ENCODE measurements around the gene APOC4.

The APOC4 gene

DNA sequence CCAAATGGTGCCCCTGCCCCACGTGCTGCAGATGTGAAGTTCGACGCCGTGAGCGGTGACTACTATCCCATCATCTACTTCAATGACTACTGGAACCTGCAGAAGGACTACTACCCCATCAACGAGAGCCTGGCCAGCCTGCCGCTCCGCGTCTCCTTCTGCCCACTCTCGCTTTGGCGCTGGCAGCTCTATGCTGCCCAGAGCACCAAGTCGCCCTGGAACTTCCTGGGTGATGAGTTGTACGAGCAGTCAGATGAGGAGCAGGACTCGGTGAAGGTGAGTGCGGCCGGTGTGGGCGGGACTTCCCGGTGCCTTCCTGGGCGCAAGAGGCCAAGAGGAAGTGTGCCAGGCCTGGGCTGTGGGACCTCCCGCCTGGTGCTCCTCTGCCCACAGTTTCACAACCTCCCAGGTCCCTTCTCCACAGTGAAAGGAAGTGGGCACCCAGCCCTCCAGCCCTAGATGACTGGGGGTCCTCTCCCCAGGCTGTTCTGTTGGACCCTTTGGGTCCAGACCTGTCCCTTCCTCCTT lies 45.2 kb downstream of the APOC4 start:
- TF ChIP-seq POLR2A (IDR thresholded peaks at IDR 0.05; ENCODE audit: low read depth, low read length): no peak
- DNase-seq (ENCODE audit: insufficient read length, low spot score) (no peak), FAIRE-seq (no peak)

DNA sequence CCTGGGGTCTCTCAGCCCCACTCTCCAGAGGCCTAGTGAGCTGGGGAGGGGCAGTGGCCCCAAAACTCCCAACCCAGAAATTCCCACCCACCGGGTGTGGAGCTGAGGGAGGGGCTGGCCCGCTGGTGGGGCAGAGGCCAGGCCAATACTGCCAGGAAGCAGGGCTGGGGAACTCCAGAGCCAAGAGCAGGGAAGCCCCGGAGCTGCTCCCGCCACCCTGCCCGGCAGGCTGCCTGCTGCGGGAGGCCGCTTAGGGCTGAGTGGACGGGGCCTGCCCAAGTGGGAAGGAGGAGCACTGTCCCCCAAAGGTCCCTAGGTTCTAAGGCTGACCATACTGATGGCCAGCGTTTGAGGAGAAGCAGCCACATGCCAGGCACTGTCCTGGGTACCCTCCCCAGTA lies 46.2 kb downstream of the APOC4 start:
- FAIRE-seq (no peak), DNase-seq (ENCODE audit: insufficient read length, low spot score) (no peak)
- no peak for TF ChIP-seq POLR2A (IDR thresholded peaks at IDR 0.05; ENCODE audit: low read depth, low read length)

DNA sequence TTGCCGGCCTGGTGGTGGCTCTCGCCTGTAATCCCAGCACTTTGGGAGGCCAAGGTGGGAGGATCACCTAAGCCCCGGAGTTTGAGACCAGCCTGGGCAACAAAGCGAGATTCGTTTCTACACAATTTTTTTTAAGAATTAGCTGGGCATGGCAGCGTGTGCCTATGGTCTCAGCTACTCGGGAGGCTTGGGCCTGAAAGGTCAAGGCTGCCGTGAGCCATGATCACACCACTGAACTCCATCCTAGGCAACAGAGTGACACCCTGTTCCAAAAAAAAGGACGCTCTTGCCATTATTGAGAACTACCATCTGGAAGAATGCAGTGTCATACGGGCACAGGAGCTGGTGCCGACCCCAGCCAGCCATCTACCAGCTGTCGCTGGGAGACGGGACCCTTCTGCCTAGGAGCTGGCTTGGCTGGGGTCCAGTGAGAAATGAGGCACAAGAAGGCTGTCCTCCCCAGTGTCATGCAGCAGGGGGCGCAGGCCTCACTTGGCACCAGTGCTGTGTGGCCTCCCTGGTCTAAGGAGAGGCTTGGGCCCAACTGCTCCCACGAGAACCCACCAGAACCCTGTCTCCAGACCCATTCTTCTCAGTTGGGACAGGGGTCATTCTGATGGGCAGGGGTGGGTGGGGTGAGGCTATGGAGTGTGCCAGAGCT lies 47.0 kb downstream of the APOC4 start:
- no peak for FAIRE-seq
- peak; percentile 41 for DNase-seq (ENCODE audit: insufficient read length, low spot score)
- TF ChIP-seq POLR2A (IDR thresholded peaks at IDR 0.05; ENCODE audit: low read depth, low read length): no peak

DNA sequence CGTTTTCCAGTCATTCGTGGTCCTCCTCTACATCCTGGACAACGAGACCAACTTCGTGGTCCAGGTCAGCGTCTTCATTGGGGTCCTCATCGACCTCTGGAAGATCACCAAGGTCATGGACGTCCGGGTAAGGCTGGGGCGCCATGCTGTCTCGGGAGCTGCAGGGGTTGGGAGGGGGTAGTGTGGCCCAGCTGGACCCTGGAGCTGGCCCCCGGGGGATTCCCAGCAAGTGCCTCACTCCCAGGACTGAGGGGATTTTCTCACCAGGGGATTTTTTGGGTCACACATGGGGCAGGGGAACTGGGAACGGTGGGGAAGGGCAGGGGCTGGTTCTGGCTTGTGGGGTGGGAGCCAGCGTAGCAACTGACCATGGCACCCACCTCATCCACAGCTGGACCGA lies 48.4 kb downstream of the APOC4 start:
- no peak for TF ChIP-seq POLR2A (IDR thresholded peaks at IDR 0.05; ENCODE audit: low read depth, low read length)
- DNase-seq (ENCODE audit: insufficient read length, low spot score) (no peak), FAIRE-seq (no peak)

DNA sequence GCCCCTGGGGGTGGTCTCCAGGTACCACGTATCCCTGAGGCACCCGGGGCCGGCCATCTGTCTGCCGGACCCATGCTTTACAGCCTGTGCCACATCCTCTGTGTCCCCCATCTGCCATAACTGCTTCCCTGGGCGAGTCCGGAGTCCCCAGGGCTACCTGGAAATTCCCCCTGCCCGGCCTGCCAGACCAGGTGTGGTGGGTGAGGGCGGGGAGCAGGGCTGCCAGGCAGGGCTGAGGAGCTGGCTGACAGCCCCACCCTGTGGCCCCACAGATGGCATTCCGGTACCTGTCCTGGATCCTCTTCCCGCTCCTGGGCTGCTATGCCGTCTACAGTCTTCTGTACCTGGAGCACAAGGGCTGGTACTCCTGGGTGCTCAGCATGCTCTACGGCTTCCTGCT lies 48.9 kb downstream of the APOC4 start:
- no peak for TF ChIP-seq POLR2A (IDR thresholded peaks at IDR 0.05; ENCODE audit: low read depth, low read length)
- no peak for FAIRE-seq
- DNase-seq (ENCODE audit: insufficient read length, low spot score): no peak

DNA sequence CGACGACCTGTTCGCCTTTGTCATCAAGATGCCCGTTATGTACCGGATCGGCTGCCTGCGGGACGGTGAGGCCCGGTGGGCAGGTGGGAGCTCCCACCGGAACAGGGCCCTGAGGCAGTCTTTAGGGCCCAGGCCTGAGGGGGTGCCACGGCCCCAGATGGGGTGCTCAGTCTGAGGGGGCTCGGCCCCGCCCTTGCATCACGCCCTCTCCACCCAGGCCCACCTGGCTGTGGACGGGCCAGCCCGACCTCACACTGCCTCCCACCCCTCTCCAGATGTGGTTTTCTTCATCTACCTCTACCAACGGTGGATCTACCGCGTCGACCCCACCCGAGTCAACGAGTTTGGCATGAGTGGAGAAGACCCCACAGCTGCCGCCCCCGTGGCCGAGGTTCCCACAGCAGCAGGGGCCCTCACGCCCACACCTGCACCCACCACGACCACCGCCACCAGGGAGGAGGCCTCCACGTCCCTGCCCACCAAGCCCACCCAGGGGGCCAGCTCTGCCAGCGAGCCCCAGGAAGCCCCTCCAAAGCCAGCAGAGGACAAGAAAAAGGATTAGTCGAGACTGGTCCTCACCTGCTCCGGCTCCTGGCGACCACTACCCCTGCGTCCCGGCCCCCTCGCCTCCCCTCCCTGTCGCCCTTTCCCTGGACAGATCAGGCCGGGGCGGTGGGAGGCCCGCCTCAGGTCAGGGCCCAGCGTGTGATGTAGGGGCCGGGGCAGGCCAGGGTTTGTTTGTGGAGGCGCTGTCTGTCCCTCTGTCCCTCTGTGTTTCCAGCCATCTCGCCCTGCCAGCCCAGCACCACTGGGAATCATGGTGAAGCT lies 50.5 kb downstream of the APOC4 start:
- no peak for TF ChIP-seq POLR2A (IDR thresholded peaks at IDR 0.05; ENCODE audit: low read depth, low read length)
- DNase-seq (ENCODE audit: insufficient read length, low spot score) (no peak), FAIRE-seq (no peak)

DNA sequence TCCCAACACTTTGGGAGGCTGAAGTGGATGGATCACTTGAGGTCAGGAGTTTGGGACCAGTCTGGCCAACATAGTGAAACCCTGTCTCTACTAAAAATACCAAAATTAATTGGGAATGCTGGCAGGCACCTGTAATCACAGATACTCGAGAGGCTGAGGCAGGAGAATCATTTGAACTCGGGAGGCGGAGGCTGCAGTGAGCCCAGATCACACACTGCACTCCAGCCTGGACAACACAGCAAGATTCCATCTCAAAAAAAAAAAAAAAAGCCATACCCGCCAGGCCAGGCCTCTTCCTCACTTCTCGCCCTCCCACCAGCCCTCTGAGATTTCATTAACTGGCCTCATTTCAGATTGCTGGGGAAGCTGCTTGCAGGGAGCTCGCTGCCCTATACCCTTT lies 51.5 kb downstream of the APOC4 start:
- no peak for TF ChIP-seq POLR2A (IDR thresholded peaks at IDR 0.05; ENCODE audit: low read depth, low read length)
- DNase-seq (ENCODE audit: insufficient read length, low spot score): no peak
- no peak for FAIRE-seq

DNA sequence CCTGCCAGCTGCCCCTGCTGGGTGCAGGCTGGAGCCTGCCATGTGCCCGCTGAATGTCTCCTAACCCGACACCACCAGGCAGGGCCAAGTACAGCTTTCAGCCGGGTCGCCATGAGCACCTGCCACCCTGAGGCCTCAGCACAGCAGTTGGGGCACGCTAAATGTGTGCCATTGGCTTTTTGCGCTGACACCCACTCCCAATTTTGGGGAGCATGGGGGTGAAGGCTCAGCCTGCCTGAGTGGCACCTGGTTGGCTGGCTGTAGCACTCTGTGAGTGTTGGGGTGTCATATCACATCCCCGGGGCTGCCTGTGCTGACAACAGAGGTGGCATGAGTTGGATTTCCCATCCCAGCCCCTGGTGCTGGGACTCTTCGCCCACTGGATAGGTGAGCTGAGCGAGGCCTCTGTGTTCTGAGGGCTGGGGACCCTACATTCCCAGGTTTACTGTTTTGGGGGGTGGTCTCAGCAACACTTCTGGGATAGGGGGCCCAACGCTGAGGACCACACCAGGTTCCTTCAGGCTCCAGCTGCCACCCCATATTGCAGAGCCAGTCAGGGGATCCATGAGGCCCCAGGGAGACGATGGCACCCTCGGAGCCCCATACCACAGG lies 52.0 kb downstream of the APOC4 start:
- no peak for TF ChIP-seq POLR2A (IDR thresholded peaks at IDR 0.05; ENCODE audit: low read depth, low read length)
- FAIRE-seq (no peak), DNase-seq (ENCODE audit: insufficient read length, low spot score) (no peak)

Data from H54 (cell line).